Liver (tissue), 3 donors: ENCODE results near the gene ZNF783.

ENCODE experiments used
- CTCF ChIP-seq: fragments of 150-350 bp; IDR thresholded peaks from 2 replicates; pipeline ENCODE4 v1.5.1; 2017; ENCODE audit warnings: improper control_type of control experiment, low read depth, low read length; ENCODE audit not compliant: missing input control
- EGR1 ChIP-seq, 2 donors: IDR thresholded peaks; 2 replicates each; pipeline ENCODE4 v1.6.1; 2016 to 2018; ENCODE audit warnings: antibody characterized with exemption in 2 of 2, low read depth in 2 of 2
- FOXA1 ChIP-seq: IDR thresholded peaks from 2 replicates; pipeline ENCODE4 v1.6.1; 2016; ENCODE audit warnings: antibody characterized with exemption
- GABPA ChIP-seq, 2 donors: IDR thresholded peaks in 1 of 2; conservative IDR thresholded peaks in 1 of 2; 2 replicates each; pipeline ENCODE4 v1.6.1; 2016; ENCODE audit warnings: antibody characterized with exemption in 2 of 2, mild to moderate bottlenecking in 1 of 2, moderate library complexity in 1 of 2
- HNF4A ChIP-seq, 2 donors: conservative IDR thresholded peaks; 2 replicates each; pipeline ENCODE4 v1.6.1; 2016; ENCODE audit warnings: antibody characterized with exemption in 2 of 2, mild to moderate bottlenecking in 2 of 2
- HNF4G ChIP-seq: IDR thresholded peaks from 2 replicates; pipeline ENCODE4 v1.6.1; 2016; ENCODE audit warnings: antibody characterized with exemption
- JUND ChIP-seq, 2 donors: IDR thresholded peaks; 2 replicates each; pipeline ENCODE4 v1.6.1; 2016; ENCODE audit warnings: antibody characterized with exemption in 2 of 2
- MAX ChIP-seq: IDR thresholded peaks from 2 replicates; pipeline ENCODE4 v1.6.1; 2016; ENCODE audit warnings: antibody characterized with exemption
- NR2F2 ChIP-seq: IDR thresholded peaks from 2 replicates; pipeline ENCODE4 v1.6.1; 2016; ENCODE audit warnings: antibody characterized with exemption
- RAD21 ChIP-seq, 2 donors: IDR thresholded peaks; 2 replicates each; pipeline ENCODE4 v1.6.1; 2016; ENCODE audit warnings: antibody characterized with exemption in 2 of 2, mild to moderate bottlenecking in 2 of 2
- REST ChIP-seq: IDR thresholded peaks from 2 replicates; pipeline ENCODE4 v1.6.1; 2016; ENCODE audit warnings: antibody characterized with exemption, mild to moderate bottlenecking
- TAF1 ChIP-seq: conservative IDR thresholded peaks from 2 replicates; pipeline ENCODE4 v1.6.1; 2016; ENCODE audit warnings: antibody characterized with exemption, mild to moderate bottlenecking
- YY1 ChIP-seq: IDR thresholded peaks from 2 replicates; pipeline ENCODE4 v1.6.1; 2016; ENCODE audit warnings: antibody characterized with exemption, mild to moderate bottlenecking
- donor health status: healthy.
- donor health status: healthy.

- no peak for TF ChIP-seq CTCF
- TF ChIP-seq MAX = no peak
- TF ChIP-seq FOXA1 = no peak
- TF ChIP-seq TAF1 = no peak
- no peak for TF ChIP-seq HNF4A (conservative IDR thresholded peaks at IDR 0.05)
- TF ChIP-seq JUND (IDR thresholded peaks at IDR 0.05) = no peak
- TF ChIP-seq YY1 = no peak
- TF ChIP-seq EGR1 (IDR thresholded peaks at IDR 0.05; ENCODE audit: low read depth in 2 of 2) = no peak
- no peak for TF ChIP-seq REST
- TF ChIP-seq HNF4G = no peak
- no peak for TF ChIP-seq GABPA (IDR thresholded peaks at IDR 0.05 in 1 of 2, conservative IDR thresholded peaks at IDR 0.05 in 1 of 2)
- TF ChIP-seq RAD21 (IDR thresholded peaks at IDR 0.05) = no peak
- TF ChIP-seq NR2F2 = no peak
These were observed 67.9 kb downstream of the ZNF783 start for GRCh38 chr7:149329766-149330334.
